Natural killer cell (primary cell): Measurements from ENCODE around the gene FAR1. TPM values are rescaled to one million over a fixed set of nuclear protein-coding genes. Genes with fewer than 3 reads are reported as not detected.

Experiments
- ATAC-seq, 3 donors: fragments of 150-1000 bp in 2 of 3; fragments of 200-7000 bp in 1 of 3; cut with Tn5 transposase; 1 replicate in 1 of 3; 2 replicates in 2 of 3; pipeline ENCODE4 v1.10.0; 2021; ENCODE audit warnings: mild to moderate bottlenecking in 2 of 3, moderate library complexity in 2 of 3
- DNase-seq, 2 donors: peaks; one replicate each; pipeline versions ENCODE4 v3.0.0 to v3.0.0-alpha.2; 2013 to 2021; ENCODE audit warnings: mixed read lengths in 1 of 2
- H3K27ac ChIP-seq: one replicate; pipeline ENCODE4 v1.5.1; 2013; ENCODE audit warnings: mild to moderate bottlenecking, low read length
- H3K27me3 ChIP-seq: one replicate; pipeline ENCODE4 v1.6.1; 2013; ENCODE audit warnings: low read length; ENCODE audit not compliant: control insufficient read depth, insufficient read depth
- H3K36me3 ChIP-seq: one replicate; pipeline ENCODE4 v1.6.1; 2013; ENCODE audit warnings: low read length; ENCODE audit not compliant: control insufficient read depth, insufficient read depth
- H3K4me1 ChIP-seq: one replicate; pipeline ENCODE4 v1.6.1; 2013; ENCODE audit warnings: low read length; ENCODE audit not compliant: control insufficient read depth, insufficient read depth
- H3K4me3 ChIP-seq: one replicate; pipeline ENCODE4 v1.5.1; 2013; ENCODE audit warnings: low read length
- H3K9me3 ChIP-seq: one replicate; pipeline ENCODE4 v1.6.1; 2013; ENCODE audit warnings: low read length; ENCODE audit not compliant: control insufficient read depth, insufficient read depth
- H3K27ac Mint-ChIP-seq, 2 donors: one replicate each; pipeline ENCODE4 v1.8.0; 2022; ENCODE audit warnings: mild to moderate bottlenecking in 2 of 2, mixed read lengths in 2 of 2, moderate library complexity in 1 of 2
- H3K27me3 Mint-ChIP-seq, 2 donors: one replicate each; pipeline ENCODE4 v1.8.0; 2022; ENCODE audit warnings: low read depth in 2 of 2, mixed read lengths in 2 of 2
- H3K36me3 Mint-ChIP-seq: one replicate; pipeline ENCODE4 v1.8.0; 2022; ENCODE audit warnings: mixed read lengths
- H3K4me1 Mint-ChIP-seq, 2 donors: one replicate each; pipeline ENCODE4 v1.8.0; 2022; ENCODE audit warnings: mixed read lengths in 2 of 2
- H3K4me3 Mint-ChIP-seq: one replicate; pipeline ENCODE4 v1.8.0; 2022; ENCODE audit warnings: mild to moderate bottlenecking, moderate library complexity, mixed read lengths
- H3K9me3 Mint-ChIP-seq, 2 donors: one replicate each; pipeline ENCODE4 v1.8.0; 2022; ENCODE audit warnings: mixed read lengths in 2 of 2
- WGBS: methylation state at CpG from one replicate; pipeline ENCODE4 v1.1.7; 2013; ENCODE audit warnings: missing lambda C conversion rate; ENCODE audit not compliant: insufficient coverage; 5-methylcytosine and 5-hydroxymethylcytosine counted together
- intact Hi-C: fragments of 100-400 bp; cut with micrococcal nuclease; formaldehyde crosslinking; loops from one replicate; pipeline ENCODE4 v1.14.2; 2022
- total RNA-seq, 4 donors: library from RNA; stranded (reverse); fragments of 120-200 nt in 1 of 4; gene quantifications; one replicate each; pipeline versions ENCODE4 v1.2.3 to v1.2.4, GENCODE V29; 2013 to 2022
- TF ChIP-seq, protein P1 (sequence below): fragments of 200-600 bp; IDR thresholded peaks from one replicate; pipeline ENCODE4 v1.8.0; 2022; ENCODE audit warnings: antibody characterized with exemption

Gene FAR1
- total RNA-seq, 3 donors from 2014 or later (not counting 1 experiment from before 2014, with no cell fraction given): 59.5 to 74.7 (median 74.6) TPM

- Histone ChIP-seq H3K27ac (no peak overlapping the region), H3K4me1 (no peaks in the 10 kb centered on the region), H3K36me3 (no peaks in the 10 kb centered on the region), H3K4me3 (no peak overlapping the region), H3K27me3 (no peaks in the 10 kb centered on the region), H3K9me3 (no peaks in the 10 kb centered on the region)
- peaks cover 18 to 25% of the 10 kb centered on the region in 2 donors for H3K27me3 Mint-ChIP-seq
- H3K4me3 Mint-ChIP-seq: no peak overlapping the region
- ATAC-seq: no peak
- no peaks in the 10 kb centered on the region for H3K4me1 Mint-ChIP-seq
- intact Hi-C loops: no loop called here
- no peak for DNase-seq
- no peaks in the 10 kb centered on the region for H3K36me3 Mint-ChIP-seq
- no peaks in the 10 kb centered on the region for H3K9me3 Mint-ChIP-seq
- no CpG with 5 or more reads among the region's 1 CpG for WGBS
- TF ChIP-seq, protein P1, sequence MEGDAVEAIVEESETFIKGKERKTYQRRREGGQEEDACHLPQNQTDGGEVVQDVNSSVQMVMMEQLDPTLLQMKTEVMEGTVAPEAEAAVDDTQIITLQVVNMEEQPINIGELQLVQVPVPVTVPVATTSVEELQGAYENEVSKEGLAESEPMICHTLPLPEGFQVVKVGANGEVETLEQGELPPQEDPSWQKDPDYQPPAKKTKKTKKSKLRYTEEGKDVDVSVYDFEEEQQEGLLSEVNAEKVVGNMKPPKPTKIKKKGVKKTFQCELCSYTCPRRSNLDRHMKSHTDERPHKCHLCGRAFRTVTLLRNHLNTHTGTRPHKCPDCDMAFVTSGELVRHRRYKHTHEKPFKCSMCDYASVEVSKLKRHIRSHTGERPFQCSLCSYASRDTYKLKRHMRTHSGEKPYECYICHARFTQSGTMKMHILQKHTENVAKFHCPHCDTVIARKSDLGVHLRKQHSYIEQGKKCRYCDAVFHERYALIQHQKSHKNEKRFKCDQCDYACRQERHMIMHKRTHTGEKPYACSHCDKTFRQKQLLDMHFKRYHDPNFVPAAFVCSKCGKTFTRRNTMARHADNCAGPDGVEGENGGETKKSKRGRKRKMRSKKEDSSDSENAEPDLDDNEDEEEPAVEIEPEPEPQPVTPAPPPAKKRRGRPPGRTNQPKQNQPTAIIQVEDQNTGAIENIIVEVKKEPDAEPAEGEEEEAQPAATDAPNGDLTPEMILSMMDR: no peak
- no peak overlapping the region for H3K27ac Mint-ChIP-seq
Measured at GRCh38 chr11:13778345-13778744, 109.9 kb downstream of the FAR1 start.

- Mint-ChIP-seq H3K27me3 (peaks cover 16 to 31% of the 10 kb centered on the region in 2 donors), H3K4me3 (no peak overlapping the region), H3K36me3 (no peaks in the 10 kb centered on the region), H3K9me3 (no peaks in the 10 kb centered on the region), H3K4me1 (no peaks in the 10 kb centered on the region), H3K27ac (no peak overlapping the region)
- no peak overlapping the region for H3K27ac ChIP-seq
- no peaks in the 10 kb centered on the region for H3K27me3 ChIP-seq
- no peaks in the 10 kb centered on the region for H3K9me3 ChIP-seq
- no peaks in the 10 kb centered on the region for H3K36me3 ChIP-seq
- DNase-seq: no peak
- intact Hi-C loops: no loop called here
- H3K4me3 ChIP-seq: no peak overlapping the region
- TF ChIP-seq, protein P1: no peak
- no peak for ATAC-seq
- no peaks in the 10 kb centered on the region for H3K4me1 ChIP-seq
- WGBS: 90% methylated on average over 6 of the region's 6 CpGs
Measured at GRCh38 chr11:13781153-13781552, 112.7 kb downstream of the FAR1 start.

Other genes starting within 250 kb of the FAR1 start
- gene BTBD10, start 205.4 kb upstream of the FAR1 start, total RNA-seq: 10 to 100 TPM; 18.0 to 26.9 (median 23.2) TPM
- not detected for gene PTH, start 172.7 kb upstream of the FAR1 start, total RNA-seq